Lower leg skin (tissue), 3 donors: ENCODE measurements around the gene RHBG.

Experiments used
- POLR2A ChIP-seq, 2 donors: fragments of 450-650 bp; IDR thresholded peaks; one replicate each; pipeline ENCODE4 v1.6.1; 2016 to 2017; ENCODE audit warnings: antibody characterized with exemption in 2 of 2, mild to moderate bottlenecking in 1 of 2, moderate library complexity in 1 of 2
- TF ChIP-seq, protein P1 (sequence below), 3 donors: fragments of 450-650 bp; IDR thresholded peaks; one replicate each; pipeline ENCODE4 v1.5.1; 2016; ENCODE audit warnings: antibody characterized with exemption in 3 of 3, mild to moderate bottlenecking in 3 of 3, moderate library complexity in 2 of 3

DNA sequence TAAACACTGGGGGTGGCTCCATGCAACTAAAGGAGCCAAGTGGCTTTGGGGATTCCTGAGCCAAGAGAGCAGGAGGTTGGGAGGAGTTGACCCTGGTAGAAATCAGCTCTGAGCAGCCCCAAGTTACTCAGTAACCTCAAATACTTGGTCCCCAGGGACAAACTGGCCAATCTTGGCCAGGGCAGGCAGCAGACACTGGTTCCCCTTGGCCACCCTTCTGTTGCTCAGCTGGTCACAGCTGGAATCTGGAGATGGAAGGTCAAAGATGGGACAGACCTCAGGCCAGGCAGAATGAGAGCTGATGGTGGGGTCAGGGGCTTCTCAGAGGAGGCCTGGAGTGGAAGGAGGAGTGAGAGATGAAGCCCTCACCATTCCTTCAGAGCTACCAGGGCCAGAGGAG lies 3.3 kb upstream of the RHBG start:
- TF ChIP-seq, protein P1, sequence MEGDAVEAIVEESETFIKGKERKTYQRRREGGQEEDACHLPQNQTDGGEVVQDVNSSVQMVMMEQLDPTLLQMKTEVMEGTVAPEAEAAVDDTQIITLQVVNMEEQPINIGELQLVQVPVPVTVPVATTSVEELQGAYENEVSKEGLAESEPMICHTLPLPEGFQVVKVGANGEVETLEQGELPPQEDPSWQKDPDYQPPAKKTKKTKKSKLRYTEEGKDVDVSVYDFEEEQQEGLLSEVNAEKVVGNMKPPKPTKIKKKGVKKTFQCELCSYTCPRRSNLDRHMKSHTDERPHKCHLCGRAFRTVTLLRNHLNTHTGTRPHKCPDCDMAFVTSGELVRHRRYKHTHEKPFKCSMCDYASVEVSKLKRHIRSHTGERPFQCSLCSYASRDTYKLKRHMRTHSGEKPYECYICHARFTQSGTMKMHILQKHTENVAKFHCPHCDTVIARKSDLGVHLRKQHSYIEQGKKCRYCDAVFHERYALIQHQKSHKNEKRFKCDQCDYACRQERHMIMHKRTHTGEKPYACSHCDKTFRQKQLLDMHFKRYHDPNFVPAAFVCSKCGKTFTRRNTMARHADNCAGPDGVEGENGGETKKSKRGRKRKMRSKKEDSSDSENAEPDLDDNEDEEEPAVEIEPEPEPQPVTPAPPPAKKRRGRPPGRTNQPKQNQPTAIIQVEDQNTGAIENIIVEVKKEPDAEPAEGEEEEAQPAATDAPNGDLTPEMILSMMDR (IDR thresholded peaks at IDR 0.05): no peak
- no peak for TF ChIP-seq POLR2A (IDR thresholded peaks at IDR 0.05)
